ENCODE data around the gene MYO5A.

GRCh38 chr15:52334491-52335160 is 194.1 kb downstream of the MYO5A start:
- TF ChIP-seq CTCF (IDR thresholded peaks at IDR 0.05; ENCODE audit: low read length) (no peak), EZH2phosphoT487 (IDR thresholded peaks at IDR 0.05; ENCODE audit: low read length) (no peak)

Measured in MM.1S (cell line).